HG02938 (cell line): ENCODE data around the gene PRR12.

ENCODE experiments used
- ATAC-seq: cut with Tn5 transposase; IDR thresholded peaks from one replicate; pipeline ENCODE4 v1.9.1; 2021; ENCODE audit warnings: mild to moderate bottlenecking, moderate library complexity; ENCODE audit not compliant: unreplicated experiment

The PRR12 gene

DNA sequence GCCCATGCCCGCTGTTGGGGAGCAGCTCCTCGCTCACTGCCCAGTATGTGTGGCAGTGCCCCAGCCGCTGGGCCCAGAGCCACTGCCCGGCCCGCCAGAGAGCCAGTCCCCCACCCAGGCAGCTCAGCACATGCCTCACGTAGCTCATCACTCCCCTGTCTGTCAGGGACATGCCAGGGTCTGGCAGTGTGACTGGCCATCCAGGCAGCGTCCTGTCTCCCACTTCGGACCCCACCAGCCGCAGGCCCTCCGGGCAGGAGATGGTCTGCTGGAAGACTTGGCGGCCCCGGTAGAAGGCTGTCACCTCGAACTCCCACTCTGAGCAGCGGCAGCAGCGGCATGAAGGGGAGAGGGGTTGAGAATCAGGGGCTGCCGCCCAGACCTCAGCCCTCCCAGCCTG lies 71.0 kb downstream of the PRR12 start:
- ATAC-seq: no peak

DNA sequence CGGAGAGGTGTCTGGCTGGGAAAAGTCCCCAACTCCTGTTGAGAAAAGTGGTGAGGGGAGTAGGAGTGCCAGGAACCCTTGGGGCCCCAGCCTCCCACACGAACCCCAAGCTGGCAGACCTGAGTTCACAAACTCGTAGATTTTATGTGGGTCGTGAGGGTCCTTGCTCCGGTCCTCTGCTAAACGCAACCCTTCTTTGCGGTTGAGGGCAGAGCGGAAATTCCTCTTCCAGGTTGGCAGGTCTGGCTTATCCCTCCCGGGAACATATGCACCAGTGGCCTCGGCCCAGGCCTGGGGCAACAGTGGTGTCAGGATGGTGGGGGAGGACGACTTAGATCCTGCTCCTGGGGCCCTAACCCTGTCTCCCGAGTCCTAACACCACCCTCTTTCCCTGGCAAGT lies 72.2 kb downstream of the PRR12 start:
- ATAC-seq: no peak

DNA sequence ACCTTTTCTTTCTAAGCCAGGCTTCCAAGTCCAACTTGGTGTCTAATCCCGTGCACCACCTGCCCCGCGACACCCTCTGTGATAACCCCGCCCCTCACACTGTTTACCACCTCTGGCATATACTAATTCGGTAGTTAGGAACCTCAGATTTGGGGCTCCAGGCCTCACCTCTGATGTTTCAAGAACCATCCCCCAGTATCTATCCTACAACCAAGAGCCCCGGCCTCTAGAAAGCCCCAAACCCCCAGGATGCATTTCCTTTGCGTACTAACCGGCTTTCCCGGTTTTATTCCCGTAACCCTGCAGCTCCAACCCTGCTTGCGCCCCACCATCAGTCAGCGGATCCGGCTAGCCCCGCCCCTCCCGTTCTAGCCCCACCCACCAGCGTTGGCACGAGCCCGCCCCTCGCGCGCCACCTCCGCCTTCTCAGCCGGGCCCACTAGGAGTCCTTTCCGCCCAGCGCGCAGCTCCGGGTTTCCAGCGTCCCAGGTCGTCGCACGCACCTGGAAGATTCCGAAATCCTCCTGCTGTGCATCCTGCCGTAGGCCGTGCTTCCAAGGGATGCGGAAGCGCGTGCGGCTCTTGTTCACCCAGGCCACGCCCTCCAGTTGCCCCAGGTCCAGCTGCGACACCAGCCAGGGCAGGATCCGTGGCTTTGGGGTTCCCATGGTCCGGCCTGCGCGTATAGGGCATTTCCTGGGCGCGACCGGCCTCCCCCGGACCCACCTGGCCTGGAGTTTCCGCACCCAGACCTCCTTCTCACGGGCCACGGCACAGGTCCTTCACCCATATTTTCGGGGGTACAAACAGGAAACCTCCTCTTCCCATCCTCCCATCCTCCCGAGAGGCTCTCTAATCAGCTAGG lies 73.4 kb downstream of the PRR12 start:
- ATAC-seq: no peak

DNA sequence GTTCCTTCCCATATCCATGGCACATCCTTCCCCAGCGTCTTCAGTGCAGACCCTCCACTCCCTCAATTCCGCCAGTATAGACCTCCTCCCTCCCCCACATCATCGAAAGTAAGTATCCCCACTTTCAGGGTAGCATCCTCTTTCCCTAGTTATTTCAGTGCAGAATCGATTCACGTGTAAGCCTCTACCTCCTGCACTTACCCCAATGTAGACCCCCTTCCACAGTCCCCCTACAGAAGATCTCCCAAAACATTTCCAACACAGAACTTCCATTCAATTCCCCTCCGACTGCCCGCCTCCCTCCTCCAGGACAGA lies 74.0 kb downstream of the PRR12 start:
- ATAC-seq: no peak

DNA sequence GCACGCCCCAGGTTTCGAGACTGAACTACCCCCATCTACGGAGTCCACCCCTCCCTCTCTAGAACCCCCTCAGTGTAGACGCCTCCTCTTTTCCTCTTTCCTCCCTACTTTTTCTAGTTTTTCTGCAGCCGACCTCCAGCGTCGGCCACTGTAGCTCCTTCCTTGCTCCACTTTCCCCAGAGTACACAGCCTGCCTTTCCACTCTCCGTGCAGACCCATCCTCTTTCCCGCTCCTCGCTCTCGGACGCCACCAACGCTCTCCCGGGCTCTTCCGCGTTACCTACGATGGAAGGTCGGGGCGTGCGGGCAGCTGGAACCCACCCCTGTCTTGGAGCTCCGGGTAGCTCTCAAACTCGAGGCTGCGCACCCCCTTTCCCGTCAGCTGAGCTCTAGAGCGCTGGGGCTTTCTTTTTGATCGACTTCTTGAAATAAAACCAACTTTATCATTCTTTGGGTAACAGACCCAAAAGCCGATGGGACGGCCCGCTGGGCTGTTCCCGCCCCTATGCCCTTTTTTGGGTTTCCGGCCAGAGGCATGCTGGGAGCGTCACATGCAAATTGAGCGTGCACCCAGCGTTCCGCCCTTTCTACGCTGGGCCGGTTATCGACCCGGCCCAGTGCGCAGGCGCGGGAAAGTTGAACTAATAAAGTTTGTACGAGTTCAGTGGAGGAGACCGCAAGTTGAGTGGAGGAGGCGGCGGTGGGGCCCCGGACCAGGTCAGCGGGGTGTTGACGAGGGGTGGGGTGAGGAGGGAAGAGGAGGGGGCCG lies 74.6 kb downstream of the PRR12 start, which contains the start of the genes BCL2L12 and IRF3:
BCL2L12 (plus strand) TSS at position 583 of the 769 bp plus-strand sequence. CDS start 760 bp downstream, outside the sequence.
IRF3 (minus strand) TSS at position 507 of the 769 bp plus-strand sequence. CDS start 1,019 bp downstream, outside the sequence.
- peak; percentile 83 for ATAC-seq

DNA sequence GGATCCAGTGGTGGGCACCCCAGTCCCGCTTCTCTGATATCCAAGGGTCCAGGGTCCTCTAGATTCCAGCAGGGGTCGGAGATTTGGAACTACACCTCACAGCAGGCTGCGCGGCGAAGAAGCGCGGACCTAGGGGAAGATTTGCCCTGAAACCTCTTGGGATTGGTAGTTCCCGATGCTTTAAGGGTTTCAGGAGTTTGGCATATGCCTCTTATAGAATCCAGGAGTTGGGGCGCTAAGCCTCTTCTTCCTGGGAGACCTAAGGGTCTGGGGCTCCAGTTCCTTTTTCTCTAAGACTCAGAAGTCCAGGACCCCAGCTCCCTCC lies 75.1 kb downstream of the PRR12 start:
- peak; percentile 3 for ATAC-seq

DNA sequence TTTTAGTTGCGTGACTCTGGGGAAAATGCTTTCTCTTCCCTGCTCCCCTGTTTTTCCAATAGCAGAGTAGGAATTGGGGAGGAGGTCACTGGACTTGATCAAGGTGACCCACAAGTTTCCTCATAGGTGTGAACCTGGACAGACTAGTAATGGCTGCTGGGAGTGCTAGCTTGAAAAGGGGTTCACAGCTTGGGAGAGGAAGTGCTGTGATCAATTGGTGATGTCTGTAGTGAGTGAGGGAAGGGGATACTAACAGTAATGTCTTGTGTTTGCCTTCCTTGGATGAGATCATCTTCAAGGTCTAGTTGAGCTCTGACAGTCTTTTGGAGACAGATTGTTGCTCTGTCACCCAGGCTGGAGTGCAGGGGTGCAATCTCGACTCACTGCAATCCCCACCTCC lies 76.5 kb downstream of the PRR12 start:
- no peak for ATAC-seq

DNA sequence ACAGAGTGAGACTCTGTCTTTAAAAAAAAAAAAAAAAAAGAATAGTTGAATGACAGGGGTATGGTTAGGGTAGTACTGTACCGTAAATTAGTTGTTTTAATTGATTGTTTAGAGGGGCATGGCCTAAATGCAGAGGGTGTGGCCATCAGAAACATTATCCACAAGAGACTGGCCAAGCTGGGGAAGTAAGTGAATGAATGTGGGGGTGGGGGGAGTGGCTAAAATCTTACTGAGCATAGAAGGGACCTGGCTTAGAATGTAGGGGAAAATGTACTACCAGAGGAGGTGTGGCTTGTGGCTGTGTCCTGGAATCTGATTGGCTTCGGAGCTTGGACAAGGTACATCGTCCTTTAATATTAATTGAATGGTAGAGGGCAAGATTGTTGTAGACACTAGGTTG lies 78.5 kb downstream of the PRR12 start:
- no peak for ATAC-seq

DNA sequence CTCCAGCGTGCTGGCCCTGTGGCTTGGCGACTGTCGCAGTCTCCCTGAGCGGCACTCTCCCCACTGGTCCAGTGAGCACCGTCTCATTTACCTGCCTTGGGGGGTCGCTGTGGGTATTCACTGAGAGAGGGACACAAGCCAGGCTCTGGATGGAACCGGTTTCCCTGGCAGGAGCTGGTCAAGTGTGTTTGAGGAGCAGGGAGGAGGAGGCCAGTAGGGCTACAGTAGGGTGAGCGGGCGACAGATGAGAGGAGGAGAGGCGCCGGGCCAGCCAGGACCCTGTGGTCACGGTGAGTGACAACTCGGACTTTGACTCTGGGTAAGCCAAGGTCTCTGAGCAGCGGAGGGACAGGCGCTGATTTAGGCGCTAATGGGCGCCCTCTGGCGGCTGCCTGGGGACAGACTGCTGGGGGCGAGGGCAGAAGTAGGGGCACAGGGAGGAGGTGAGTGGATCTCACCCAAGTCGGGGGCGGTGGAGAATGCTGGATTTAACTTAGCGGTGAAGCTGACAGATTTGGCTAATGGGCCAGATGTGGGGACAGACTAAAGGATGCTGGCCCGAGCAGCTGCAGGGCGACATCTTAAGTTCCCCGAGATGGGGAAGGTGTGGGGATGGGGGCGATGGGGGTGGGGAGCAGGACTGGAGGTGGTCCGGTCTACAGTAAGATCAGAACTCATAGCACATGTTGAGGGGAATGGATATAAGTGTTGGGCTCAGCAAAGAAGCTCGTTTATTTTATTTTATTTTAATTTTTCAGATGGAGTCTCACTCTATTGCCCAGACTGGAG lies 81.3 kb downstream of the PRR12 start:
- ATAC-seq: no peak
